ENCODE results near the gene BIN1.

- TF ChIP-seq POLR2A (IDR thresholded peaks at IDR 0.05) = no peak
- no peak for TF ChIP-seq CTCF (IDR thresholded peaks at IDR 0.05)
Observed at GRCh38 chr2:127061375-127062273, 45.3 kb downstream of the BIN1 start.
